OCI-LY3 (cell line): ENCODE measurements around the gene AK1.

Experiments
- H2AFZ ChIP-seq: fragments of 200-600, 300-600 bp; shearing (Covaris generic); 2 replicates; pipeline ENCODE4 v1.6.0; 2014; ENCODE audit warnings: antibody characterized with exemption, low read depth, low read length
- H3K27ac ChIP-seq: fragments of 200-600, 300-600 bp; sonication (generic); 2 replicates; pipeline ENCODE4 v1.5.1; 2014; ENCODE audit warnings: mild to moderate bottlenecking, low read length, moderate library complexity, mixed read lengths
- H3K27me3 ChIP-seq: fragments of 200-600, 300-600 bp; sonication (generic); 2 replicates; pipeline ENCODE4 v1.6.1; 2014; ENCODE audit warnings: low read depth, low read length, mixed read lengths
- H3K36me3 ChIP-seq: fragments of 200-600, 300-600 bp; sonication (generic); replicated peaks from 2 replicates; pipeline ENCODE3; 2014; ENCODE audit warnings: low read depth, low read length, mixed read lengths
- H3K4me1 ChIP-seq: fragments of 300-600, 200-600 bp; sonication (generic); 2 replicates; pipeline ENCODE4 v1.6.1; 2014; ENCODE audit warnings: low read length, mixed read lengths
- H3K4me2 ChIP-seq: fragments of 200-600, 300-600 bp; sonication (generic); 2 replicates; pipeline ENCODE4 v1.6.1; 2014; ENCODE audit warnings: low read length, mixed read lengths
- H3K4me3 ChIP-seq: fragments of 300-600, 200-600 bp; sonication (generic); 2 replicates; pipeline ENCODE4 v1.5.1; 2014; ENCODE audit warnings: antibody characterized with exemption, mild to moderate bottlenecking, low read length, moderate library complexity
- H3K79me2 ChIP-seq: fragments of 300-600, 200-600 bp; shearing (Covaris generic); 2 replicates; pipeline ENCODE4 v1.6.1; 2014; ENCODE audit warnings: mild to moderate bottlenecking, low read length, mixed read lengths
- H3K9ac ChIP-seq: fragments of 300-600, 200-600 bp; shearing (Covaris generic); 2 replicates; pipeline ENCODE4 v1.6.0; 2014; ENCODE audit warnings: mild to moderate bottlenecking, low read length, moderate library complexity
- H3K9me3 ChIP-seq: fragments of 200-600, 300-600 bp; shearing (Covaris generic); 2 replicates; pipeline ENCODE4 v1.6.1; 2014; ENCODE audit warnings: low read length, mixed read lengths; ENCODE audit not compliant: insufficient read depth
- H4K20me1 ChIP-seq: fragments of 200-600, 300-600 bp; sonication (generic); 2 replicates; pipeline ENCODE4 v1.6.1; 2016; ENCODE audit warnings: low read length, mixed read lengths; ENCODE audit not compliant: insufficient read depth
- CTCF ChIP-seq: fragments of 200-600, 300-600 bp; sonication (generic); IDR thresholded peaks from 2 replicates; pipeline ENCODE4 v1.5.1; 2014; ENCODE audit warnings: antibody characterized with exemption, low read length, low read depth
- EZH2phosphoT487 ChIP-seq: fragments of 200-600 bp; shearing (Covaris generic); IDR thresholded peaks from 2 replicates; pipeline ENCODE4 v1.6.1; 2018; ENCODE audit warnings: antibody characterized with exemption, mixed run types, low read depth

The AK1 gene

GRCh38 chr9:127916720-127917581, 39.5 kb upstream of the AK1 start, which contains the start of gene ST6GALNAC4:
Gene ST6GALNAC4, minus strand, starts transcription at chr9:127917041. Its CDS starts 622 bp downstream, at chr9:127916419.
- Histone ChIP-seq H3K27me3 (peaks cover 2% of the 10 kb centered on the region; the same call in 1 of the 2 replicates), H4K20me1 (0 out of 2 replicates have a peak, but pooled peaks cover 6% of the 10 kb centered on the region), H3K27ac (peak within 1 kb of the TSS; percentile 99), H3K79me2 (peaks cover 62% of the 10 kb centered on the region), H3K4me3 (peak within 1 kb of the TSS; percentile 96), H3K4me2 (peak within 1 kb of the TSS; percentile 98), H3K9ac (peak within 1 kb of the TSS; percentile 99), H3K9me3 (no peaks in the 10 kb centered on the region), H2AFZ (no peak within 1 kb of the TSS), H3K36me3 (peaks cover 43% of the 10 kb centered on the region), H3K4me1 (peaks cover 71% of the 10 kb centered on the region)
- TF ChIP-seq EZH2phosphoT487 (no peak), CTCF (no peak)

GRCh38 chr9:127915801-127916719, 38.6 kb upstream of the AK1 start:
- Histone ChIP-seq H3K36me3 (peaks cover 46% of the 10 kb centered on the region), H3K27me3 (no peaks in the 10 kb centered on the region), H3K4me1 (peaks cover 71% of the 10 kb centered on the region), H3K27ac (peak overlapping the region; percentile 99), H3K9me3 (no peaks in the 10 kb centered on the region), H4K20me1 (0 out of 2 replicates have a peak, but pooled peaks cover 6% of the 10 kb centered on the region), H3K79me2 (peaks cover 65% of the 10 kb centered on the region), H3K4me3 (peak overlapping the region; percentile 96), H2AFZ (no peak overlapping the region), H3K9ac (peak overlapping the region; percentile 99), H3K4me2 (peak overlapping the region; percentile 98)
- TF ChIP-seq EZH2phosphoT487 (no peak), CTCF (no peak)

DNA sequence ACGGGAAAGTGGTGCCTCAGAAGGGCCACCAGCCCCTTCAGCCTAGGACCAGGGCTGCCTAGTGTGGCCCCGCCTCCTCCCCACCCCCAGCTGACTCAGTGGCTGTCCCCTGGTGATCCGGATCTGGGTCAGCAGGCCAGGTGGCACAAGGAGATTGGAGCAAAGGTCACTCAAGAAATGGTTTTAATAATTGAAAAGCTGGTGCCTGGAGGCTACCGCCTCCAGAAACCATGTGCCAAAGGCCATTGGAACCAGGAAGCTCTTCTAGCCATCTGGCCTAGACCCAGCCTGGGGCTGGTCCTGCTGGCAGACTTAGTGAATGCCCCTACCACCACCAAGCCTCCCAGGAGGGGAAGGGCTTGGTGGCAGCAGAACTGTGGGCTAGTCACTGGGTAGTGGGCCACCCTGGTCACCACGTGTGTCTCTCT, 37.9 kb upstream of the AK1 start:
- Histone ChIP-seq H3K4me3 (peak overlapping the region; percentile 96), H3K79me2 (peaks cover 72% of the 10 kb centered on the region), H3K27me3 (no peaks in the 10 kb centered on the region), H3K27ac (peak overlapping the region; percentile 99), H3K9ac (peak overlapping the region; percentile 99), H2AFZ (no peak overlapping the region), H3K4me1 (peaks cover 73% of the 10 kb centered on the region), H3K4me2 (peak overlapping the region; percentile 98), H4K20me1 (0 out of 2 replicates have a peak, but pooled peaks cover 6% of the 10 kb centered on the region), H3K9me3 (no peaks in the 10 kb centered on the region), H3K36me3 (peaks cover 53% of the 10 kb centered on the region)
- TF ChIP-seq EZH2phosphoT487: no peak
- no peak for TF ChIP-seq CTCF
